Stimulated activated CD4-positive, alpha-beta T cell treated with anti-CD3 and anti-CD28 coated beads, TNF-alpha, amount 100 ng/mL, for 24 hours (primary cell): ENCODE measurements around the gene USP10.

ENCODE experiments used
- DNase-seq, 3 experiments: peaks; one replicate each; pipeline ENCODE4 v3.0.0-alpha.2; 2020; ENCODE audit warnings: low read depth in 3 of 3

The USP10 gene

GRCh38 chr16:84699712-84700445 is at the start of gene USP10:
Gene USP10, plus strand, starts transcription at chr16:84700000. Its CDS starts 91 bp downstream, at chr16:84700091.
- DNase-seq = peak; percentile 46 to 77 (median 65)

- DNase-seq = no peak
Measured at GRCh38 chr16:84650062-84650991, 49.5 kb upstream of the USP10 start.

GRCh38 chr16:84652566-84652965 is 47.2 kb upstream of the USP10 start:
- no peak for DNase-seq

- DNase-seq = no peak
Measured at GRCh38 chr16:84654238-84654637, 45.6 kb upstream of the USP10 start.

- no peak for DNase-seq
Measured at GRCh38 chr16:84654998-84655397, 44.8 kb upstream of the USP10 start.

- DNase-seq = no peak
Measured at GRCh38 chr16:84656649-84657048, 43.2 kb upstream of the USP10 start.

GRCh38 chr16:84657229-84657837 is 42.5 kb upstream of the USP10 start:
- DNase-seq = no peak

- no peak for DNase-seq
Measured at GRCh38 chr16:84658690-84659089, 41.1 kb upstream of the USP10 start.

GRCh38 chr16:84659656-84660300 is 40.0 kb upstream of the USP10 start:
- no peak for DNase-seq

- DNase-seq = no peak
Measured at GRCh38 chr16:84660973-84661372, 38.8 kb upstream of the USP10 start.

- DNase-seq = no peak
Measured at GRCh38 chr16:84661418-84662060, 38.3 kb upstream of the USP10 start.

- DNase-seq = no peak
Measured at GRCh38 chr16:84662471-84662870, 37.3 kb upstream of the USP10 start.

GRCh38 chr16:84663433-84664101 is 36.2 kb upstream of the USP10 start:
- DNase-seq = no peak

GRCh38 chr16:84665359-84665758 is 34.4 kb upstream of the USP10 start:
- no peak for DNase-seq

GRCh38 chr16:84665843-84666242 is 34.0 kb upstream of the USP10 start:
- DNase-seq = no peak

- no peak for DNase-seq
Measured at GRCh38 chr16:84667600-84668309, 32.0 kb upstream of the USP10 start.

- DNase-seq = no peak
Measured at GRCh38 chr16:84670063-84670462, 29.7 kb upstream of the USP10 start.

- DNase-seq = peak; percentile 60 to 82 (median 71)
Measured at GRCh38 chr16:84672276-84673202, 27.3 kb upstream of the USP10 start.

- no peak for DNase-seq
Measured at GRCh38 chr16:84673203-84673535, 26.6 kb upstream of the USP10 start.
